GM18517 (cell line): ENCODE results near the gene SLC8A2.
"Not testable (repeated sequence)": the region's sequence is repeated elsewhere in the genome, so short reads cannot be mapped to it uniquely, and the experiment has no call there.

ENCODE experiments used
- ATAC-seq: cut with Tn5 transposase; IDR thresholded peaks from one replicate; pipeline ENCODE4 v1.9.1; 2021; ENCODE audit warnings: mild to moderate bottlenecking, moderate library complexity; ENCODE audit not compliant: unreplicated experiment

Gene SLC8A2

DNA sequence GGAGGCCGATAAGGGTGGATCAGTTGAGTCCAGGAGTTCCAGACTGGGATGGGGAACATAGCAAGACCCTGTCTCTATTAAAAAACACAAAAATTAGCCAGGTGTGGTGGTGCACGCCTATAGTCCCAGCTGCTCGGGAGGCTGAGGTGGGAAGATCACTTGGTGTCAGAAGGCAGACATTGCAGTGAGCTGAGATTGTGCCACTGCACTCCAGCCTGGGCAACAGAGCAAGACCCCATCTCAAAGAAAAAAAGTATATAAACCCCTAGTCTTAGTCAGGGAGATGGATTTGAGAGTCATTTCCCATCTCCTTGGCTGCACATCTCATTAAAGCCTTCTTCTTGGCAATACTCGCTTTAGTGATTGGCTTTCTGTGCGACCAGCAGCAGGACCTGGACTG lies 87.8 kb downstream of the SLC8A2 start:
- not testable (repeated sequence) for ATAC-seq

DNA sequence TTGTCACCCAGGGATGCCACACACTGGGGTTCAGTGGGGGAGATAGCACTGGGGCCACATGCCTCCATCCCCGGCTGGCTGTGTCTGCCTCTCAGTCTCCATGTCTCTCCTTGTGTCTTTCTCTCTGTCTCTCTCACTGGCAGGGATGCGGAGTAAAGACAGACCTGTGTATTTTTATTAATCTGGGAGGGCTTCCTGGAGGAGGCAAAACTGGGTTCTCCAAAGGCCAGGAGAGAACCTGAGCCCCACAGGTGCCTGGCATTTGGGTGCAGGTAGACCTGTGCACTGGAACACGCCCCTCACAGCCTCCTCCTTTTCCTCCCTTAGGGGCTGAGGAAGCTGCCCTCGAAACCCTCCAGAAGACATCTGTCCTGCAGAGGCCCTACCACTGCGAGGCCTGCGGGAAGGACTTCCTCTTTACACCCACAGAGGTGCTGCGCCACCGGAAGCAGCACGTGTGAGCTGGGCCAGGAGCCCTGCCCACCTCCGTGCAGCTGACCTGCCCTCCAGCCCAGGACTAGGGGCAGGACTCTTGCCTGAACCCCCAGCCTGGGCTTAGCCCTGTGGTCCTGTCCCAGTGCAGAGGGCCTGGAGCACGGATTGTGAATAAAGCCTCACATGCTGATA lies 89.9 kb downstream of the SLC8A2 start:
- ATAC-seq: no peak

GRCh38 chr19:47381121-47381520 lies 90.6 kb downstream of the SLC8A2 start:
- no peak for ATAC-seq

DNA sequence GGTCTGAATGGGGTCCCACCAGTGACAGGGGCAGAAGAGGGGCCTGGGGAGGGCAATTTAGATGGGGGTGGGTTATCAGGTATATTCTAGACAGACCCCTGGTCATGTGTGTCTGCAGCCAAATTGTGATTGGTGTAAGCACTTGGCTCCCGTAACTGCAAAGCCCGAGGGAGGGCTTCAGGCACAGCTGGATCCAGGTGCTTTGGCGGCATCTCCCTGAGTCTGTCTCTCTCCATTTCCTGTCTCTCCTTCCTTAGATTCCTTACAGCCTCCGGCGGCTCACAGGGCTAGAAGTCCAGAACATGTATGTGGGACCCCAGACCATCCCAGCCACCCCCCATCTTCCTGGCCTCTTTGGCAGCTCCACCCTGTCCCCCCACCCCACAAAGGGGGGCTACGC lies 91.1 kb downstream of the SLC8A2 start:
- ATAC-seq: no peak

DNA sequence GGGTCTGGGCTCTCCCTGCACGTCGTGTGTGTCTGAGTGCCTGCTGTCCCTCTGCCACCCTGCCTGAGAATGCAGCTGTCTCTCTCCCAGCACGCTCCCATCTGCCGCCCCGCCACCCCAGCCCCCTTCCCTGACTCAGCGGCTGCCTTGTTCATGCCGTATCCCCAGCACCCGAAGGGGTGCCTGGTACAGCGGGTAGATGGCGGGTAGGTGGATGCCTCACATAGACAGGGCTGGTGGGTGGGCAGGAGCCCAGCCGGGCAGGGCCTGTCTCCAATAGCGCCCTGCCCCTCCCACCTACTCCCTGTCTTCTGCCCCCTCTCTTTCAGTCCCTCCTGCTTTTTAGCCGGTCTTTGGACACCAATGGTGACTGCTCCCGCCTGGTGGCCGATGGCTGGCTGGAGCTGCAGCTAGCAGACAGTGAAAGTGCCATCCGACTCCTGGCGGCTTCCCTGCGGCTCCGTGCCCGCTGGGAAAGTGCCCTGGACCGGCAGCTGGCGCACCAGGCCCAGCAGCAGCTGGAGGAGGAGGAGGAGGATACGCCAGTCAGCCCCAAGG lies 92.2 kb downstream of the SLC8A2 start:
- no peak for ATAC-seq

GRCh38 chr19:47378246-47378645 lies 93.4 kb downstream of the SLC8A2 start:
- ATAC-seq: no peak
